Activated CD8-positive, alpha-beta T cell treated with anti-CD3 and anti-CD28 coated beads for 36 hours (primary cell): ENCODE data around the gene CD6. TPM values are rescaled to one million over a fixed set of nuclear protein-coding genes. Genes with fewer than 3 reads are reported as not detected.

Experiments used
- ATAC-seq: fragments of 200-7000 bp; cut with Tn5 transposase; one replicate; pipeline ENCODE4 v1.10.0; 2021; ENCODE audit warnings: mild to moderate bottlenecking, moderate library complexity
- CTCF ChIA-PET: fragments of 350-600 bp; sonication (Branson Sonifier 250); formaldehyde crosslinking; loops from one replicate; lab custom pipeline; 2021; ENCODE audit warnings: antibody characterized with exemption; lab: Charles Lee
- POLR2A ChIA-PET: fragments of 350-600 bp; sonication (Branson Sonifier 250); formaldehyde crosslinking; loops from one replicate; lab custom pipeline; 2021; ENCODE audit warnings: antibody characterized with exemption; lab: Charles Lee
- DNase-seq: peaks from one replicate; pipeline ENCODE4 v3.0.0-alpha.2; 2020
- H3K27ac Mint-ChIP-seq: one replicate; pipeline ENCODE4 v1.8.0; 2021; ENCODE audit warnings: mild to moderate bottlenecking, mixed read lengths
- H3K27me3 Mint-ChIP-seq: one replicate; pipeline ENCODE4 v1.8.0; 2021; ENCODE audit warnings: mixed read lengths
- H3K36me3 Mint-ChIP-seq: one replicate; pipeline ENCODE4 v1.8.0; 2021; ENCODE audit warnings: low read depth, mixed read lengths
- H3K4me1 Mint-ChIP-seq: one replicate; pipeline ENCODE4 v1.8.0; 2021; ENCODE audit warnings: low read depth, mixed read lengths
- H3K4me3 Mint-ChIP-seq: one replicate; pipeline ENCODE4 v1.8.0; 2021; ENCODE audit warnings: mild to moderate bottlenecking, moderate library complexity, mixed read lengths
- H3K9me3 Mint-ChIP-seq: one replicate; pipeline ENCODE4 v1.8.0; 2021; ENCODE audit warnings: mixed read lengths
- intact Hi-C: fragments of 100-400 bp; cut with micrococcal nuclease; formaldehyde crosslinking; loops from one replicate; pipeline ENCODE4 v1.10.0; 2022
- total RNA-seq, 2 experiments: library from RNA; stranded (reverse); gene quantifications; one replicate each; pipeline ENCODE4 v1.2.3, GENCODE V29; 2021
- TF ChIP-seq, protein P1 (sequence below): fragments of 200-600 bp; IDR thresholded peaks from one replicate; pipeline ENCODE4 v1.8.0; 2022; ENCODE audit warnings: antibody characterized with exemption, mild to moderate bottlenecking

Gene CD6
- total RNA-seq, 2 experiments from 2014 or later = 196 to 201 TPM

- H3K27me3 Mint-ChIP-seq = no peaks in the 10 kb centered on the region
- intact Hi-C loops = no loop called here
- H3K36me3 Mint-ChIP-seq = peaks cover 17% of the 10 kb centered on the region
- ChIA-PET CTCF (interaction anchor here (1.1 to 1.8 kb wide), 5 partner anchors 13 to 93 kb away, joined by 3 to 5 read pairs (median 3); no protein-coding TSS in a partner anchor), POLR2A (interaction anchor here (0.7 to 1.8 kb wide), 3 partner anchors 10 to 73 kb away, joined by 3 to 5 read pairs (median 5); no protein-coding TSS in a partner anchor)
- ATAC-seq = peak; percentile 37
- peaks cover 67% of the 10 kb centered on the region for H3K4me1 Mint-ChIP-seq
- H3K4me3 Mint-ChIP-seq = peak overlapping the region; percentile 34
- no peak for DNase-seq
- no peaks in the 10 kb centered on the region for H3K9me3 Mint-ChIP-seq
- H3K27ac Mint-ChIP-seq = peak overlapping the region; percentile 91
- TF ChIP-seq, protein P1, sequence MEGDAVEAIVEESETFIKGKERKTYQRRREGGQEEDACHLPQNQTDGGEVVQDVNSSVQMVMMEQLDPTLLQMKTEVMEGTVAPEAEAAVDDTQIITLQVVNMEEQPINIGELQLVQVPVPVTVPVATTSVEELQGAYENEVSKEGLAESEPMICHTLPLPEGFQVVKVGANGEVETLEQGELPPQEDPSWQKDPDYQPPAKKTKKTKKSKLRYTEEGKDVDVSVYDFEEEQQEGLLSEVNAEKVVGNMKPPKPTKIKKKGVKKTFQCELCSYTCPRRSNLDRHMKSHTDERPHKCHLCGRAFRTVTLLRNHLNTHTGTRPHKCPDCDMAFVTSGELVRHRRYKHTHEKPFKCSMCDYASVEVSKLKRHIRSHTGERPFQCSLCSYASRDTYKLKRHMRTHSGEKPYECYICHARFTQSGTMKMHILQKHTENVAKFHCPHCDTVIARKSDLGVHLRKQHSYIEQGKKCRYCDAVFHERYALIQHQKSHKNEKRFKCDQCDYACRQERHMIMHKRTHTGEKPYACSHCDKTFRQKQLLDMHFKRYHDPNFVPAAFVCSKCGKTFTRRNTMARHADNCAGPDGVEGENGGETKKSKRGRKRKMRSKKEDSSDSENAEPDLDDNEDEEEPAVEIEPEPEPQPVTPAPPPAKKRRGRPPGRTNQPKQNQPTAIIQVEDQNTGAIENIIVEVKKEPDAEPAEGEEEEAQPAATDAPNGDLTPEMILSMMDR = no peak
Observed at GRCh38 chr11:61037441-61038093, 66.1 kb downstream of the CD6 start.

DNA sequence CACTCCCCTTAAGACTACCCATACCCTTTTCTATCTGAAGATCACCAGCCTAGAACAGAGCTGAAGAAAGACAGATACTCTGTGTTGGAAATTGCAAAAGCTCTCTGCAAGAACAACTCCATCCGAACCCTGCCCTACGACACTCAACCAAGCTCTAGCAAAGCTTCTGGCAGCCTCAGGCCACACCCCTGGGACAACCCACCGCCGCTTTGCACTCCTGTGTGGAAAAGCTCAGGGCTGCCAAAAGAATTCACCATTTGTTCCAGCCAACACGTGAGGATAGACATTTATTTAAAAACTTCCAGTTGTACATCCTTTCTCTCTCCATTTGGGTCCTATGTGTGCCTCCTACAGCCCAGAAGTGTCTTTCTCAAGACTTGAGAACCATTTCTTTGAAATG is 68.4 kb downstream of the CD6 start:
- H3K4me3 Mint-ChIP-seq = no peak overlapping the region
- DNase-seq = no peak
- no peaks in the 10 kb centered on the region for H3K27me3 Mint-ChIP-seq
- ChIA-PET POLR2A (interaction anchor here (0.6 to 4.2 kb wide), 11 partner anchors 9 to 94 kb away, joined by 3 to 20 read pairs (median 3); partner anchors contain the start of gene CD5), CTCF (interaction anchor here (0.8 to 2.2 kb wide), 4 partner anchors 17 to 70 kb away, joined by 3 to 6 read pairs (median 4); no protein-coding TSS in a partner anchor)
- H3K36me3 Mint-ChIP-seq = peaks cover 15% of the 10 kb centered on the region
- intact Hi-C loops = no loop called here
- H3K9me3 Mint-ChIP-seq = no peaks in the 10 kb centered on the region
- H3K4me1 Mint-ChIP-seq = peaks cover 63% of the 10 kb centered on the region
- no peak for ATAC-seq
- TF ChIP-seq, protein P1 = no peak
- peak overlapping the region; percentile 40 for H3K27ac Mint-ChIP-seq

GRCh38 chr11:61041755-61042518 is 70.5 kb downstream of the CD6 start:
- Mint-ChIP-seq H3K4me3 (peak overlapping the region; percentile 58), H3K27ac (peak overlapping the region; percentile 93), H3K27me3 (no peaks in the 10 kb centered on the region), H3K4me1 (peaks cover 57% of the 10 kb centered on the region), H3K36me3 (peaks cover 17% of the 10 kb centered on the region), H3K9me3 (no peaks in the 10 kb centered on the region)
- POLR2A ChIA-PET = interaction anchor here (0.5 to 4.2 kb wide), 24 partner anchors 10 to 345 kb away, joined by 3 to 20 read pairs (median 6); partner anchors contain the start of gene CD6
- DNase-seq = peak; percentile 90
- CTCF ChIA-PET = interaction anchor here (0.9 to 2.3 kb wide), 17 partner anchors 10 to 143 kb away, joined by 3 to 10 read pairs (median 4); no protein-coding TSS in a partner anchor
- intact Hi-C loops = no loop called here
- TF ChIP-seq, protein P1 = no peak
- ATAC-seq = peak; percentile 97

DNA sequence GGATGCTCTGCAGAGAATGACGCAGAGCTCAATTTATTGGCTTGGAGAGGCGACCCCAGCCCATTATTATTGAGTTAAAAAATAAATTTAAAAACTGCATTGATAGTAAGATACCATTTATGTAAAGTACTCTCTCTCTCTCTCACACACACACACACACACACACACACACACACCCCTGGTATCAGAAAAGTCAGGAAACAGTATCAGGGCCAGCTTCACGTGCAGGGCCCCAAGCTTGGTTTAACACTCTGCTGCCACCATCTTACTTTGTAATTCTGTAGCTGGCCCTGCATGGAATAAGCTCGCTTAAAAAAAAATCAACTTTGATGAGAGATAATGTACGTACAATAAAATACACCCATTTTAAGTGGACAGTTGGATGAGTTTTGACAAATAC is 71.1 kb downstream of the CD6 start:
- peak overlapping the region; percentile 58 for H3K4me3 Mint-ChIP-seq
- H3K27ac Mint-ChIP-seq = peak overlapping the region; percentile 93
- H3K4me1 Mint-ChIP-seq = peaks cover 57% of the 10 kb centered on the region
- intact Hi-C loops = no loop called here
- ChIA-PET POLR2A (interaction anchor here (0.7 to 4.2 kb wide), 21 partner anchors 9 to 127 kb away, joined by 3 to 20 read pairs (median 5); partner anchors contain the start of gene CD6), CTCF (interaction anchor here (0.9 to 2.3 kb wide), 15 partner anchors 9 to 143 kb away, joined by 3 to 10 read pairs (median 3); no protein-coding TSS in a partner anchor)
- H3K27me3 Mint-ChIP-seq = no peaks in the 10 kb centered on the region
- no peaks in the 10 kb centered on the region for H3K9me3 Mint-ChIP-seq
- ATAC-seq (peak; percentile 19), DNase-seq (no peak)
- peaks cover 20% of the 10 kb centered on the region for H3K36me3 Mint-ChIP-seq
- TF ChIP-seq, protein P1 = no peak
